M059J (cell line): ENCODE results near the gene BPIFB6. TPM values are rescaled to one million over a fixed set of nuclear protein-coding genes. Genes with fewer than 3 reads are reported as not detected.
"Not testable (repeated sequence)": the region's sequence is repeated elsewhere in the genome, so short reads cannot be mapped to it uniquely, and the experiment has no call there.

Experiments
- DNase-seq: peaks from one replicate; pipeline ENCODE4 v3.0.0-alpha.2; 2012; ENCODE audit warnings: low read depth
- total RNA-seq: library from RNA; depleted of rRNA; stranded (reverse); fragments of >200 nt; shearing (Covaris generic); gene quantifications from 2 replicates; pipeline ENCODE4 v1.2.3, GENCODE V29; 2014

BPIFB6 gene
- total RNA-seq, 1 experiment from 2014 or later, result not detected

DNA sequence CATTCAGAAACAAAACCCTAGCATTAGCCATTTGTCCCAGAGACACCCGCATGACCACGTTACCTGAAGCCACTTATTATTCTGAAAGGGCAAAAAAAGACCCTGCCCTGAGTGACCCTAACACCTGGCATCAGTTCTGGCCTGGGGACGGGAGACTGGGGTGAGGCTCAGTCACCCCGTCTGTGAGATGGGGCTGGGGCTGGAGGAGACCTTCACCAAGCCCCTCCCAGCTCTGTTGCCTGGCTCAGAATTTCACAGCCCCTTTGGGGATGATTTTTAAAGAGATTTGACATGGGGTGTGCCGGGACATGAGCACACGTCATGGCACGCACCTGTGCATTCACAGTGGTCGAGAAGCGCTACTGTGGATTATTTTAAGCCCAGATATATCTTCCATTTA, 1.4 kb upstream of the BPIFB6 start:
- DNase-seq, result no peak

GRCh38 chr20:33030569-33030968, 879 bp upstream of the BPIFB6 start:
- DNase-seq, result no peak

DNA sequence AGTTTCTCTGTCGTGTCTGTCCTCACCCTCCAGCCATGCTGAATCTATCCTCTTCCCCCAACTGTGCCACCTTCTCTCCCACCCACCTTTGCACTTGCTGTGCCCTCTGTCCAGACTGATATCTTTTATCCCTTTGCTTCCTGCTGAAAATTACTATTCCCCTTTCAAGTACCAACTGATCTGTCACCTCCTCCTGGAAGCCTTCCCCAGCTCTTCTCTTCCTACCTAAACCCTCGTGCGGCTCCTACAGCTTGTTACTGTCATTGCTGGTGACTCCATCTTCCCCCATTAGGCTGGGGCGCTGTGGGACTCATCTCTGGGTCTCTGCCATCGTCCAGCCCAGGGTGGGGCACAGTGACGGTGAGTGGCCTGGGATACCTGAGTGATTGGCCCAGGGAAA, 1.1 kb downstream of the BPIFB6 start:
- DNase-seq, result no peak

DNA sequence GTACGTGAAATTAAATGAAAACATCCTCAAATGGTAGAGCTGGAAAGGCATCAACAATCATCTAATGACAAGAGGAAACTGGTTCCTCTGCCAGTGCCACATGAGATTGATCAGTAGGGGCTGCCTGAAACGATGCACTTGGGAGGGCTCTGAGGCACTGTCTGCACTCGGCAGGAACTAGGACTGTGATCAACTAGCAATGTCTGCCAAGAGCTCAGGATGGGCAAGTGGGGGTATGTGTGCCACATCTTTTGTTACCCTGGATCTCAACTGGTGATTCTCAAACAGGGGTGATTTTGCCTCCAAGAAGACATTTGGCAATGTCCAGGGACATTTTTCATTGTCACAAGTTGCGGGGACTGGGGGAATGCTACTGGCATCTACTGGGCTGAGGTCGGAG, 1.9 kb downstream of the BPIFB6 start:
- no peak for DNase-seq

DNA sequence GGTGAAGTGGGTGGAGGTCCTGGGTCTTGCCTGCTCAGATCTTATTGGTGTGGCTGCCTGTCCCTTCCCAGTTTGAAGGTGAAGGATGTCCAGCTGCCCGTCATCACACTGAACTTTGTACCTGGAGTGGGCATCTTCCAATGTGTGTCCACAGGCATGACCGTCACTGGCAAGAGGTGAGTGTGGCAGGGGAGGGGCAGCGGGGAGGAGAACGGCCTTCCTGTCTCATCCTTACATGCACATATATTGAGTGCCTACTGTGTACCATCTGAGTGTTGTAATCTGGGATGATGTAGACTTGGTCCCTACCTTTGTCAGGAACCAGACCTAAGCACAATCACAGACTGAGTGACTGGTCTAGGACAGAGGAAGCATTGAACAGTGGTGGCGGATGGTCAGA, 2.7 kb downstream of the BPIFB6 start:
- no peak for DNase-seq

DNA sequence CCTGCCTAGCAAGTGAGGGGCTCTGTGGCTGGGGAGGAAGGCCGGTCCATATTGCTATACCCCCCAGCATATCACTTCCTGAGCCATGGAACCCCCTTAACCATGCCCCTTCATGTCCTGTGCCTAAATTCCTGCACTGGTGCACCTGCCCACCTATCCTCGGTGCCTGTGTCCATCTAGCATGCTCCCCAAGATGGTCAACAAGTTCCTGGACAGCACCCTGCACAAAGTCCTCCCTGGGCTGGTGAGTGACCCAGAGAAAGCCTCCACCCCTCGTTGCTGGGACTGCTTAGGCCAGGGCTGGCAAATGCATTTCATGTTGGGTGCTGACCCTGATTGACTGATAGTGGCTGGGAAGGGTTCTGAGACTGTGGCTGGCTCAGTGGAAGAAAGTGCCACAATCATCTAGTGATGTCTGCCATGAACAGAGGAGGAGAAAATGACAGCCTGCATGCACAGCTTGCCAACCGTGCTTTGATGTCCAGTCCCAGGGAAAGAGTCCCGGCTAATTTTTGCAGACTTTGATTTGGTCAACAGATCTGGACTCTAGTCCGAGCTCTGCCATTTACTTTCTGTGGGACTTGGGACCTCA, 3.5 kb downstream of the BPIFB6 start:
- DNase-seq, result no peak

DNA sequence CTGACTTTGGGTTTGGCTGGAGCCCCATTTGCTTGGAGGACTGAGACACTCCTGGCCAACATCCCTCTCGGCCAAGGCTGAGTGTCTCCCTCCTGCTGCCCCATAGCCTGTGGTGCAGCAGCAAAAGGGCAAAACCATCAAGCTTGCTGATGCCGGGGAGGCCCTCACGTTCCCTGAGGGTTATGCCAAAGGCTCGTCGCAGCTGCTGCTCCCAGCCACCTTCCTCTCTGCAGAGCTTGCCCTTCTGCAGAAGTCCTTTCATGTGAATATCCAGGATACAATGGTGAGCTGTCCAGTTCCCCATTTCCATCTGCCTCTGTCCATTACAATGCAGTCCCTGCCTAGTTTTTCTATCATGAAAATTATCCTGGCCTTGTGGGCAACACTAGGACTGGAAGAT, 6.0 kb downstream of the BPIFB6 start:
- no peak for DNase-seq

DNA sequence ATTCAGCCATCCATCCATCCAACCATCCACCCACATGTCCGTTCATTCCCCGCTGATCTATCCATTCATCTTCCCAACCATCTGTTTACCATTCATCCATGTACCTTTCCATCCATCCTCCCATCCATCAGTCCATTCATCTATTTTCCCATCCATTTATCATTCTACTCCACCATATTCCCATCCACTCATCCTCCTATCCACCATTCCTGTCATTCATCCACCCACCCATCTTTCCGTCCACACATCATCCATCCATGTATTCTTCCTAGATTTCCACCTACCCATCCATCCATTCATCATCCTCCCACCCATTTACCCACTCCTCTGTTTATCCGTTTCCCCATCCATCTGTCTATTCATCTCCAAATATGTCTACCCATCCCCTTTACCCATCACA, 6.8 kb downstream of the BPIFB6 start:
- DNase-seq, result no peak

- DNase-seq, result no peak
These were observed 11.0 kb downstream of the BPIFB6 start for GRCh38 chr20:33042430-33042829.

DNA sequence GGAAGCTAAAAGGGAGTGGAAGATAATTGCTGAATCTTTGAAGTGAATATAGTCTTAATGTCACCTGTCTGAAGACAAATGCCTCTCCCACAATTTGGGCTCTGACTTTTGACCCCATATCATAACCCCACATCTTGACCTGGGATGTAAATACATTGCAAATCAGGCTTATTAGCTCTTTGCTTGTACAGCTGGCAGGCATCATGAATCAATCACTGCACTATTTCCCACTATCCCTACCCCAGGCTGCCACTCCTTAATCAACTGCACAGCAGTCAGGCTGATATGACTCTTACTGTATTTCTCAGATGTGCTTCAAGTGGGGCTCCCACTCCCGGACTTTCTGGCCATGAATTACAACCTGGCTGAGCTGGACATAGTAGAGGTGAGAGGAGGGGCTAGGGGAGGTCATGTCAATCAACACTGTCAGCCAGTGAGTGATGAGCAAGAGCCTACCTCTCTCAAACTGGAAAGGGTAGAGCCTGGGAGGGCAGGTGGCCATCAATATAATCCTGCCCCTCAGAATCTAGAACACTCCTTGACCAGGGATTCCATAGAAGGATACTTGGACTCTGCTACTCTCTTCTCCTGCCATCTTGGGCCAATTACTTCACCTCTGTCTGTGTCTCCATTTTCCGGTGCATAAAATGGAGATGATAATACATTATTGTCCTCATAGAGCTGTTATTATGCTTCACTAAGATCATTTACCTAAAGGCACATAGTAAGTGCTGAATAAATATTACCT, 11.7 kb downstream of the BPIFB6 start:
- DNase-seq, result no peak

GRCh38 chr20:33043731-33044181, 12.3 kb downstream of the BPIFB6 start:
- DNase-seq, result no peak

- DNase-seq, result not testable (repeated sequence)
These were observed 13.8 kb downstream of the BPIFB6 start for GRCh38 chr20:33045129-33045721.

DNA sequence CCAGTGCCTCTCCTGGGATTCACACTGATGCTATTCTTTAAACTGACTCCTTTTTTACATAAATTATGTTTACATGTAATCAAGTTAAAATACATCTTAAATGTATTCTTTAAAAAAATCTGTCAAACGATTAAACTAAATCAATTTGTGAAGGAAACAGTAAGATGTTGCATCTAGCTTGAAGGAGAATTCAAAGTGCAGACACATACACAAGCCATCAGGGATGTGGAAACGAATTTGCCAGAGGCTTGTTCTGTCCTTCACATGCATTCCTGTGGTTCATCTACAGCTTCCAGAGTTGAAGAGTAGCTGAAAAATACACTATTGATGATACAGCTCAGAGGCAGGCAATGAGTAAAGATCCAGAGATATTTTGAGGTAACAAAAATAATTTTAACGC, 15.0 kb downstream of the BPIFB6 start:
- peak; percentile 12 for DNase-seq

DNA sequence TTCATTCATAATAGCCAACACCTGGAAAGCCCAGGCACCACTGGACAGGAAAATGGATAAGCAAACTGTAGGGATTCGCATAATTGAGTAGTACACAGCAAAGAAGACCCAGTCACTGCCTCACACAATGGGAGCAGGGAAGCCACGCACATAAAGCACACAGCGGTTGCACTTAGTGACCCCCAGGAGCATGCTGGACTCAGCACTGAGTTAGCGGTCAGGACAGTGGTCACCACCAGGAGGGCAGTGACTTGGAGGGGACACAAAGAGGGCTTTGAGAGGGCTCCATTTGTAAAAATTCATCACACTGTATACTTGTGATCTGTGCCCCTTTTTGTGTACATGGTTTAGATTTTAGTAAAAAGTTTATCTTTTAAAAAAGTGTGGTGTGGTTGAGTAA, 19.9 kb downstream of the BPIFB6 start:
- no peak for DNase-seq

GRCh38 chr20:33053291-33054106, 22.1 kb downstream of the BPIFB6 start, which contains the start of gene BPIFB3:
BPIFB3 (plus strand) TSS chr20:33053903; CDS start chr20:33055436, 1,533 bp downstream.
- no peak for DNase-seq

- no peak for DNase-seq
These were observed 22.9 kb downstream of the BPIFB6 start for GRCh38 chr20:33054381-33054780.

- DNase-seq, result no peak
These were observed 23.3 kb downstream of the BPIFB6 start for GRCh38 chr20:33054791-33055190.

- no peak for DNase-seq
These were observed 27.7 kb downstream of the BPIFB6 start for GRCh38 chr20:33059136-33059535.

GRCh38 chr20:33059741-33060390, 28.4 kb downstream of the BPIFB6 start:
- DNase-seq, result no peak

- DNase-seq, result no peak
These were observed 30.2 kb downstream of the BPIFB6 start for GRCh38 chr20:33061658-33062028.

DNA sequence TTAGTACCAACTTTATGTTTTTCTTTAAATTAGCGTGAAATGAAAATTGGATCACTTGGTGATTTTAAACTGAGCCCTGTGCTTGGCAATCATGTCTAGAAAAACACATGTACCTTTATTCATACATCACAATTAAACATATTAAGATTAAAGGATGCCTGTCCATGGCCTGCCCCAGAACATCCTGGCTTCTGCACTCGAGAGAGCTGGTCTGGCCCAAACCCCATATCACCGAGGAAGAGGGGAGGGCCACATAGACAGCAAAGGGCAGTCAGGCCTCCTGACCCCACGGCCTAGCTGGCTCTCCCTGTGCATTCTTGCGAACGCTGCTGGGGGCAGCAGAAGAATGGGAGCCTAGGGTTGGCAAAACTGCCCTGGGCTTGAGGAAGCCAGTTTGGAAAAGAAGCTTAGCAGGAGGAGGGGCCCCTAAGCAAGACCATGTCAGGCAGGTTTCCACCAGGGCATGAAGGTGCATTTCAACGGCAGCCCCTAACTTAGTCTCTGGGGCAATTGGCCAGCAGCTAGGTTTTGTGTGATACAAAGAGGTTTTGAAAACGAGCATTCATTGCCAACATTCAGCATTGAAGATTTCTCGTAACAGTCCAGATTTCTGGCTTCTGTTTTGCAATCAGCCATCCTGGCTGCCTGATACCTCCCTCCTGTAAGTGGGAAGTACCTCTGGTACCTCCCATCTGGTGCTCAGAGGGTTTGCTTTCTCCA, 30.8 kb downstream of the BPIFB6 start:
- no peak for DNase-seq
